Type B pancreatic cell (in vitro differentiated cells): Measurements from ENCODE around the gene TTC28. TPM values are rescaled to one million over a fixed set of nuclear protein-coding genes. Genes with fewer than 3 reads are reported as not detected.
A peak's percentile ranks its signal among the peaks of the same experiment; 100 is the strongest.

Experiments
- DNase-seq: peaks from one replicate; pipeline ENCODE4 v3.0.0; 2021; ENCODE audit warnings: mixed read lengths; ENCODE audit not compliant: unreplicated experiment; ENCODE audit errors: extremely low spot score
- H3K27ac Mint-ChIP-seq: 2 replicates; pipeline ENCODE4 v1.8.0; 2021; ENCODE audit warnings: mild to moderate bottlenecking, mixed read lengths
- H3K27me3 Mint-ChIP-seq: 2 replicates; pipeline ENCODE4 v1.8.0; 2021; ENCODE audit warnings: mixed read lengths
- H3K36me3 Mint-ChIP-seq: 2 replicates; pipeline ENCODE4 v1.8.0; 2021; ENCODE audit warnings: mixed read lengths
- H3K4me1 Mint-ChIP-seq: one replicate; pipeline ENCODE4 v1.8.0; 2021; ENCODE audit warnings: mixed read lengths; ENCODE audit not compliant: unreplicated experiment
- H3K4me3 Mint-ChIP-seq: 2 replicates; pipeline ENCODE4 v1.8.0; 2021; ENCODE audit warnings: mild to moderate bottlenecking, mixed read lengths
- H3K9me3 Mint-ChIP-seq: 2 replicates; pipeline ENCODE4 v1.8.0; 2021; ENCODE audit warnings: mixed read lengths
- CTCF ChIP-seq: fragments of 200-600 bp; sonication (generic); conservative IDR thresholded peaks from 2 replicates; pipeline ENCODE4 v1.5.0; 2021; ENCODE audit warnings: antibody characterized with exemption, mild to moderate bottlenecking
- total RNA-seq: library from RNA; stranded (reverse); gene quantifications from 2 replicates; pipeline ENCODE4 v1.2.1, GENCODE V29; 2021; ENCODE audit warnings: low replicate concordance

The TTC28 gene
- total RNA-seq, 1 donor from 2014 or later, result 59.2 TPM

DNA sequence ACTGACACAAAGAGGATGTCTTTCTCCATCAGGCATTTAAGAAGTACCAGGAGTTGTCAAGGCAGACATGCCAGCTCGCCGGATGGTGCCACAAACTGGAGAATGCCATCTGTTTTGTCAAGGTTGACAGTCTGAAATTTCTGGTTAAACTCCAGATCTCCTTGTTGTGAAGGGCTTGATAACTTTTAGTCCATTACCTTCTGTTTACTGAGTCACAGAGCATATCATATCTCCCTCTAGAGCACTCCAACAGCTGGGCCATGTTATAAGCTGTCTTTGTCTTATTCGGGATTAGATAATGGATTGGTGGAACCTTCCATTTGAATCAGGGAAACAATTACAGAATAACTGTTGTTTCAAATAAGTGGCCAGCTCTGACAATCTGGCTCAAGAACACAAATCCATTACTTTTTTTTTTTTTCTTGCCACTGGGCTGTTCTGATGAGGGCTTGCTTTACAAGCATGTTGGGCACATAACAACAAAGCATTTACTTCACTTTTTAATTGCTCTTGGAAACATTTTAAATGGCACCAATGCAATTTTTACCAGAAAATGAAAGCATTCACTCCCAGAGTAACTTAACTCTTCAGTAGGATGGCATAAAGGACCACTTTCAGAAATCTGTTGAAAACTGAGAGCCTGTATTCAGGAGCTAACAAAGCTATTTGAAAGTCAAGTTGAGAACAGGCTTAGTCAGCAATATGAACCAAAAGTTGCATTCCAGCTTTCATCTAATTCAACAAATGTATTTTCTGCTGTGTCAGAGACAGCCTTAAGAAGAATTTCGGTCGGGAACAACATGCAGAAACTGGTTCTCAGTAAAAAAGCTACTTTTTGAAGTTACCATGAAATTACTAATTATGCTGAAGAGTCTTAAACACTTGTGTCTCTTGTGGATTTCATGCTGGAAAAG lies 533.0 kb downstream of the TTC28 start:
- Mint-ChIP-seq H3K36me3 (peaks cover 9% of the 10 kb centered on the region), H3K4me1 (peaks cover 46% of the 10 kb centered on the region), H3K4me3 (no peak overlapping the region), H3K27me3 (no peaks in the 10 kb centered on the region), H3K27ac (peak overlapping the region; percentile 63), H3K9me3 (no peaks in the 10 kb centered on the region)
- no peak for DNase-seq
- TF ChIP-seq CTCF, result no peak

- H3K4me1 Mint-ChIP-seq, result peaks cover 62% of the 10 kb centered on the region
- no peaks in the 10 kb centered on the region for H3K9me3 Mint-ChIP-seq
- no peaks in the 10 kb centered on the region for H3K27me3 Mint-ChIP-seq
- no peak overlapping the region for H3K4me3 Mint-ChIP-seq
- peaks cover 4% of the 10 kb centered on the region for H3K36me3 Mint-ChIP-seq
- no peak for DNase-seq
- no peak for TF ChIP-seq CTCF
- no peak overlapping the region for H3K27ac Mint-ChIP-seq
Measured at GRCh38 chr22:28143961-28144745, 535.5 kb downstream of the TTC28 start.

GRCh38 chr22:28143241-28143865 lies 536.3 kb downstream of the TTC28 start:
- no peaks in the 10 kb centered on the region for H3K9me3 Mint-ChIP-seq
- H3K27ac Mint-ChIP-seq, result no peak overlapping the region
- no peaks in the 10 kb centered on the region for H3K36me3 Mint-ChIP-seq
- no peak overlapping the region for H3K4me3 Mint-ChIP-seq
- H3K4me1 Mint-ChIP-seq, result peaks cover 70% of the 10 kb centered on the region
- TF ChIP-seq CTCF, result no peak
- no peak for DNase-seq
- H3K27me3 Mint-ChIP-seq, result no peaks in the 10 kb centered on the region

- TF ChIP-seq CTCF, result no peak
- no peaks in the 10 kb centered on the region for H3K36me3 Mint-ChIP-seq
- H3K4me3 Mint-ChIP-seq, result no peak overlapping the region
- H3K27ac Mint-ChIP-seq, result no peak overlapping the region
- H3K27me3 Mint-ChIP-seq, result no peaks in the 10 kb centered on the region
- H3K9me3 Mint-ChIP-seq, result no peaks in the 10 kb centered on the region
- no peak for DNase-seq
- H3K4me1 Mint-ChIP-seq, result peaks cover 70% of the 10 kb centered on the region
Measured at GRCh38 chr22:28142361-28142961, 537.2 kb downstream of the TTC28 start.

DNA sequence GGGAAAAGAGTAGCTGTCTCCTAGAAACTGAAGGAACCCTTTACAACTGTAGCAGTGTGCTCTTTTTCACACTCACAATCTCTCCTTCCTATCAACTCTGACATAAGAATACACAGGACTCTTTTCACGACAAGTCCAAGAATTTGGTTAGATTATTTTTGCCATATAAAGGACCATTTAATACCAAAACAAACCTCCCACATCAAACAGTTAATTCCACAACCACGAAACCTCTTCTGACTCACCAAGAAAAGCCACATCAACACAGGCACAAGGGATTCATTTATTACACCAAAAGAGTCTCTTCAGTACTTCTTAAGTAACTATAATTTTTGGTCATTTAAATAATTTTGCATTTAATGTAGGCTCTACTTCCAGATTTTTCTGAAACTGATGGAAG lies 538.0 kb downstream of the TTC28 start:
- TF ChIP-seq CTCF, result no peak
- H3K9me3 Mint-ChIP-seq, result no peaks in the 10 kb centered on the region
- no peak overlapping the region for H3K27ac Mint-ChIP-seq
- no peaks in the 10 kb centered on the region for H3K27me3 Mint-ChIP-seq
- no peak for DNase-seq
- H3K4me1 Mint-ChIP-seq, result peaks cover 63% of the 10 kb centered on the region
- no peaks in the 10 kb centered on the region for H3K36me3 Mint-ChIP-seq
- no peak overlapping the region for H3K4me3 Mint-ChIP-seq
